ENCODE measurements around the gene TYROBP.

DNA sequence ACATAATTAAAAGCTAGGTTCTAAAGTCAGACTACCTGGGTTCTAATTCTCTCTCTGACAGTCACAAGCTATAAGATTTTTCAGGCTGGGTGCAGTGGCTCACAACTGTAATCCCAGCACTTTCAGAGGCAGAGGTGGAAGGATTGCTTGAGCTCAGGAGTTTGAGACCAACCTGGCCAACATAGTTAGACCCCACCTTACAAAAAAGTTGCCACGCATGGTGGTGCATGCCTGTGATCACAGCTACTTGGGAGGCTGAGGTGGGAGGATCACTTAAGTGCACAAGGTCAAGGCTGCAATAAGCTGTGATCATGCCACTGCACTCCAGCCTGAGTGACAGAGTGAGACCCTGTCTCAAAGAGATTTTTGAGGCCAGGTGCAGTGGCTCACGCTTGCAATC is 13.8 kb downstream of the TYROBP start:
- TF ChIP-seq CTCF (IDR thresholded peaks at IDR 0.05) (no peak), POLR2A (IDR thresholded peaks at IDR 0.05) (no peak)
